GM19463 (cell line): ENCODE data around the gene LMNTD2.
A peak's percentile ranks its signal among the peaks of the same experiment; 100 is the strongest.

ENCODE experiments used
- ATAC-seq: cut with Tn5 transposase; IDR thresholded peaks from one replicate; pipeline ENCODE4 v1.9.1; 2021; ENCODE audit warnings: mild to moderate bottlenecking, moderate library complexity; ENCODE audit not compliant: unreplicated experiment

LMNTD2 gene

DNA sequence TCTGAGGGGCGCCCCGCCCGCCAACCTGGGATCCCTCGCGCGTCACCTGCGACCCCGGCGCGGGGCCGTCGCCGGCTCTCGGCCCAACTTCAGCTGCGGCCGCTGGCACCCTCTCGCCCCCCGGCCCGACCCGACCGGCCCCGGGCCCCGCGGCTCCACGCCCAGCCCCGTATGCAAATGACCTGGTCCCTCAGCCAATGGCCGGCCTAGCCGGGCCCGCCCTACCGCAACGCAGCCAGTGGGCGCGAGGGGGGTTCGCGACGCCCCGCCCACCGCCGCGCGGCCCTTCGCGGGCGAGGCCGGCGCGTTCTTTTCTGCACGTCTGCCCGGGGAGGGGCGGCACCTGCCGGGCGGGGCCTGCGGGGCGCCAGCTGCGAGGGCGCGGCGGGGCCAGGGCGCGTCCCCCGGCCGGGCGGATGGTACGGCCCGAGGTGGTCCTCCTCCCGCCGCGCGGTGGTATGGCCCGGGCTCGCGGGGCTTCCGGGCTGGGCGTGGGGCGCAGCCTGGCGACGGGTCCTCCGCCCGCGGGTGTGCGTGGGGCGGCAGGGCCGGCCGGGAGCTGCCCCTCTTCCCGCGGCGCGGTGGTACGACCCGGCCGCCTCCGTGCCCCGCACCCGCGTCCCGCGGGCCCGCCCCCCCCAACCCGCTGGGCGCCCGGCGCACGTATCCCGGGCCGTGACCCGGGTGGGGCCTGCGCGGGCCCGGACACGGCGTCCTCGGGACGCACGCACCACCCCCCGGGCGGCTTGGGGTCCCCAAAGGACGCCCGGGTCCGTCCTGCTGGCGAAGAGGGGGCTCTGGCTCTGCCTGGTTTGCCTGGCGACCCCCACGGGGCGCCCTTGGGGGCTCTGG lies 8.0 kb upstream of the LMNTD2 start:
- peak; percentile 86 for ATAC-seq

DNA sequence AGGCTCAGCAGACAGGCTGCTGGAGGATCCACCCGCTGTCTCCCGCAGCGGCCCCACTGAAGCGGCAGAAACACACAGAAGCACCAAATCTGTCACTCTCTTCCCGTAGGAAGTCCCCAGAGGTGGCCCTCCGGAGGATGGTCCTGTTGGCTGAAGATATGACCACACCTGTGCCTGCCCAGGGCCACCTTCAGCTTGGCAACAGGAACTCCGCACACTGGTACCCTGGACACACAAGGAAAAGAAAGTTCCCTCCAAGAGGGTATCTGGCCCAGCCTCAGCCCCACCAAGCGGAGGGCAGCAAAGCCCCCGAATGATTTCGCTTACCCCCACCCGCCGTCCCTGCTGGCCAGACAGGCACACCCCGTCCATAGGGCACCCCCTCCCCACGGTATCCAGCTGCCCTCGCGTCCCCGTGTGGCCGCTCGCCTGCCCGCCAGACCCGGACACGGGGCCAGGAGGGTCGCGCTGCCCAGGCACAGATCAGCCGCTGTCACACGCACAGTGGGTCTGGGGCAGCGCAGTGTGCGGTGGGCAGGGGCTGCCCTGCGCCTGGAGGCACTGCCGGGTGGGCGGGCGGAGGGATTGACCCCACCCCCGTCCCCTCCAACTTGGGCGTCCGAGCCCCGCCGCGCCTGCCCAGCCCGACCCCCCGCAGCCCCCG lies 7.2 kb upstream of the LMNTD2 start:
- no peak for ATAC-seq

DNA sequence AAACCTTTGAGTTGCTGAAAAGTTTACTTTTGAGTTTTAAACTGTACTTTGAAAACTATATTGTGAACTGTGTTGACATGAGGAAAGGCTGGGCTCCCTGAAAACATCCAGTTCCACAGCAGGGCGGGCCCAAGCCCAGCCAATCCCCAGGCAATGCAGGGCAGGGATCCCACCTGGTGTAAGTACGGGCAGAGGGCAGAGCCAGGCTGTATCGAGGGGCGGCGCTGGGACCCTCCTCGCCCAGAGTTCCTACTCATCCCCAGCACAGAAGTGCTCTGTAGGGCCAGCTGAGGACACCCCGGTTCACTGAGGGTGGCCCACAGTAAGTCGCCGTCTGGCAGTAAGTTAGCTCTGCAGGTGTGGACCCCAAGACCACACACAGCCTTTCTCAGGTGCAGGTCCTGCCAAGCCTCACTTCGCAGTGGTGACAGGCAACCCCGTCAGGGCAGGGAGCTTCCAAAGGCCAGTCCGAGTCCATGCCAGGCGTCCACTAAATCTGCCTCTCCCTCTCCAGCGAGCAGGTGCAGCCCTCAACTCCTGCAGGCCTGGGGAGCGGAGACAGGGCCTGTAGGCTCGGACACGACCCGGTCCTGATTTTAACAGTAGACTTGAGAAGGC lies 6.6 kb upstream of the LMNTD2 start:
- ATAC-seq: no peak

DNA sequence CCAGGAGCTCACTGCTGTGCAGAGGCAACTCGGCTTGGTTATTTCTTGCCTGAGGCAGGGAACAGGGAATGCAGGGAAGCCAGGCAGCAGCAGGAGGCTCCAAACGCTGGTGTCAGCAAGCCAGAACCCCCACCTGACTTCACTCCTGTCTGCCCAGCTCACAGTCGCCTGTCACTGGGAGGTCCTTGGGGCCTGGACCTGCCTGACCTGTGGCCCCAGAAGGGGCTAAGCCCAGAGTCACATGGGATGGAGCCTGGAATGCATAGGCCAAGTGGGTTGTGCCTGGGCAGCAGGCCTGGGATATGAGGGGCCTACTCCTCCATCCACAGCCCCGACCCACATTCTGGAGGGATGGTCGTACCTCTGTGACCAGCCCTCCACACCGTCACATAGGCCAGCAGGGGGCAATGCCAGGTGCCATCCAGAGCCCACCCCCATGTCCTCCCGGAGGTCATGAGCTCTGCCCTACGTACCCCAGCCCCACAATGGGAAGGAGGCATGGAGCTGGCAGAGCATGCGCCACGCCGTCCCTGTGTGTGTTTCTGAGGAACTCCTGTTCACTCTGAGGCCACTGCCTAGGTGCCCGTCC lies 5.5 kb upstream of the LMNTD2 start:
- ATAC-seq: no peak

DNA sequence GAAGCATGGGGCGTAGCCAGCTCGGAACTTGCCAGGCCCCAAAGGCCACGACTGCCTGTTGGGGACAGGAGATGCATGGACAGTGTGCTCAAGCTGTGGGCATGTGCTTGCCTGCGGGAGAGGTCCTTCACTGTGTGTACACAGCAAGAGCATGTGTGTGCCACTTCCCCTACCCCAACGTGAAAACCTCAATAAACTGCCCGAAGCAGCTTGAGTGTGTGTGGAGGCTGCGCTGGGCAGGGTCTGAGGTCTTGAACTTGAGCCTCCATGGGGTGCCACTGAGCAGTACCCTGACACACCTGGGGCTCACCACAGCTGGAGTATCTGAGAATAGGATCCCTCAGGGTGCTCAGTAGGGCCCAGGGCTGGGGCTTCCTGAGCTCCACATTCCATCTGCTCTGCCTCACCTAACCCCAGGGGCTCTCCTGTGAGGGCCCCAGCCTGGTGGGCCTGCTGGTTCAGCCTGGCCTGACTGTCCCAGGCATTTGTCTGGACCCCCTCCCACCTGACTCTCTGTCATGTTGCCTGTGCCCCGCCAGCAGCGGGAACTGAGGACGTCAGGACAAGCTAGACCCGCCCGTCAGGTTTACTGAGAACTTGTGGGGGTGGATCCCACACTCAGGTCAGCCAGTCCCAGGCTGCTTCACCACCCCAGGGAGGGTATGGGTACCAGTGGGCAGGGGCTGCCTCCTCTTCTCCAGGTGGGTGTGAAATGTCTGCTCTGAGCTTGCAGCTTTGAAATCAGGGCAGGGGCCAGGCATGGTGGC lies 3.5 kb upstream of the LMNTD2 start:
- ATAC-seq: no peak

DNA sequence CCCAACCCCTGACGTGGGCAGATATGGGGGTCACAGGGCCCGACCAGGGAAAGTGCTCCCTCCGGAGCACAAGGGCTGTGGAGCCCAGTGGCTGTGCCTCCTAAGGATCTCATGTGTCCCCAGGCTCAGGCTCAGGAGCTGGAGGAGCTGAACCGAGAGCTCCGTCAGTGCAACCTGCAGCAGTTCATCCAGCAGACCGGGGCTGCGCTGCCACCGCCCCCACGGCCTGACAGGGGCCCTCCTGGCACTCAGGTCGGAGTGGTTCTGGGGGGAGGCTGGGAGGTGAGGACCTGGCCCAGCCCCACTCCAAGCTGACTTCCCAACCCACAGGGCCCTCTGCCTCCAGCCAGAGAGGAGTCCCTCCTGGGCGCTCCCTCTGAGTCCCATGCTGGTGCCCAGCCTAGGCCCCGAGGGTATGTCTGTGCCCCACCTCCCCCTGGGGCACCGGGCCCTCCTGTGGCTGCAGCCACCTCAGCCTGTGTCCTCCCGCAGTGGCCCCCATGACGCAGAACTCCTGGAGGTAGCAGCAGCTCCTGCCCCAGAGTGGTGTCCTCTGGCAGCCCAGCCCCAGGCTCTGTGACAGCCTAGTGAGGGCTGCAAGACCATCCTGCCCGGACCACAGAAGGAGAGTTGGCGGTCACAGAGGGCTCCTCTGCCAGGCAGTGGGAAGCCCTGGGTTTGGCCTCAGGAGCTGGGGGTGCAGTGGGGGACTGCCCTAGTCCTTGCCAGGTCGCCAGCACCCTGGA lies 2.7 kb upstream of the LMNTD2 start:
- ATAC-seq: no peak

DNA sequence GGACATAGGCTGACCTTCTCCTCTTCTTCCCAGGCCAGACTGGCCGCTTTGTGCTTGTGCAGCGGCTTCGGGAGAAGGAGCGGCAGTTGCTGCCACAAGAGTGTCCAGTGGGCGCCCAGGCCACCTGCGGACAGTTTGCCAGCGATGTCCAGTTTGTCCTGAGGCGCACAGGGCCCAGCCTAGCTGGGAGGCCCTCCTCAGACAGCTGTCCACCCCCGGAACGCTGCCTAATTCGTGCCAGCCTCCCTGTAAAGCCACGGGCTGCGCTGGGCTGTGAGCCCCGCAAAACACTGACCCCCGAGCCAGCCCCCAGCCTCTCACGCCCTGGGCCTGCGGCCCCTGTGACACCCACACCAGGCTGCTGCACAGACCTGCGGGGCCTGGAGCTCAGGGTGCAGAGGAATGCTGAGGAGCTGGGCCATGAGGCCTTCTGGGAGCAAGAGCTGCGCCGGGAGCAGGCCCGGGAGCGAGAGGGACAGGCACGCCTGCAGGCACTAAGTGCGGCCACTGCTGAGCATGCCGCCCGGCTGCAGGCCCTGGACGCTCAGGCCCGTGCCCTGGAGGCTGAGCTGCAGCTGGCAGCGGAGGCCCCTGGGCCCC lies 1.6 kb upstream of the LMNTD2 start:
- no peak for ATAC-seq

DNA sequence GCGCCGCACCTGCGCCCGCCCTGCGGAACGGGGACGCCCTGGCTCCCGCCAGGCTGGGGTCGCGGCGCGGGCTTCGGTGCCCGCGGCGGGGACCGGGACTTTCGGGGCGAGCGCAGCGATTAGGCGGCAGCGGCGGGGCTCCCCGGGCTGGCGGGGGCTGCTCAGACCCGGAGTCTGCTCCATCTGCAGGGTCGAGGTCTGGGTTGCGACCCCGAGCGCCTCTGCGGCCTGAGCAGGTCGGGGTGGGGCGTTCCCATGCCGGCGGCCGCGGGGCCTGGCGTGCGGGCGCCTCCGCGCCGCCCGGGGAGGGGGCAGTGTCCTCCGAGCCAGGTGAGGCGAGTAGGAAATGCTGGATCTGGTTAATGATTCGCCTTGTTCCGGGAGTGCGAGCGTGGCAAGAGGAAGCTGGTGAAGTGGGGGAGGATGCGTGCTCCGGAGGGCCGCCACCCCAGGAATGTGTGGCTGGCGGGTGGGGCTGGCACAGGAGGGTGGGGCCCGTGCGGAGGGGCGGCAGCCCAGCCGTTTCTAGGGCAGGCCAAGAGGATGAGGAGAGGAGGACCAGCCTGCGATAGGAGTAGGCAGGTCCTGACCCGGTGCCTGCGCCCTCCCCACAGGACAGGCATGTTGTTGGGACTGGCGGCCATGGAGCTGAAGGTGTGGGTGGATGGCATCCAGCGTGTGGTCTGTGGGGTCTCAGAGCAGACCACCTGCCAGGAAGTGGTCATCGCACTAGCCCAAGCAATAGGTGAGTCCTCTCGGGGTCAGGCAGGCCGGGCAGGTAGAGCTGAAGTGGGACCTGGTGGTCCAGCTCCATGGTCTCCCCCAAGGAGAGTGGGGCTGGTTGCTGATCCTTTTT lies 838 bp upstream of the LMNTD2 start:
- peak; percentile 22 for ATAC-seq

DNA sequence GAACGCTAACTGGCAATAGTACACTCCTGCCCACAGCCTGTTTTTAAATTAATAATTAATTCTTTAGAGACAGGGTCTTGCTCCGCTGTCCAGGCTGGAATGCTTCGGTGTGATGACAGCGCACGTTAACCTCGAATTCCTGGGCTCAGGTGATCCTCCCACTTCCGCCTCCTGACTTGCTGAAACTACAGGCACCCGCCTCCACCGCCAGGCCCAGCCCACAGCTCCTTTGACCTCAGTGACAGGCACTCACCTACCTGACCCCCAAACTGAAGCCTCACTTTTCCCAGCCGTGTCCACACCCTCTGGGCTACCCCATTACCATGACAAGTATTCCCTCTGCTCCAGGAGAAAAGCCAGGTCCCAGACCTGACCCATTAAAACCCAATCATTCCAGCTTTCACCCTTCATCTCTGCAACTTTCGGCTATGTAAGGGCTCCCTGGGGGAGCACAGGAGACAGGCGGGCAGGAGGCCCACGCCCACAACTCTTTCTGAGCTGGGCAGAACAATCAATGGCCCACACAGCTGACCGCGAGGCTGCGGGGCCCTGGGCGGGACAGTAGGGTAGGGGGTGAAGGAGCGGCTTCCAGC lies 730 bp downstream of the LMNTD2 start:
- ATAC-seq: no peak

DNA sequence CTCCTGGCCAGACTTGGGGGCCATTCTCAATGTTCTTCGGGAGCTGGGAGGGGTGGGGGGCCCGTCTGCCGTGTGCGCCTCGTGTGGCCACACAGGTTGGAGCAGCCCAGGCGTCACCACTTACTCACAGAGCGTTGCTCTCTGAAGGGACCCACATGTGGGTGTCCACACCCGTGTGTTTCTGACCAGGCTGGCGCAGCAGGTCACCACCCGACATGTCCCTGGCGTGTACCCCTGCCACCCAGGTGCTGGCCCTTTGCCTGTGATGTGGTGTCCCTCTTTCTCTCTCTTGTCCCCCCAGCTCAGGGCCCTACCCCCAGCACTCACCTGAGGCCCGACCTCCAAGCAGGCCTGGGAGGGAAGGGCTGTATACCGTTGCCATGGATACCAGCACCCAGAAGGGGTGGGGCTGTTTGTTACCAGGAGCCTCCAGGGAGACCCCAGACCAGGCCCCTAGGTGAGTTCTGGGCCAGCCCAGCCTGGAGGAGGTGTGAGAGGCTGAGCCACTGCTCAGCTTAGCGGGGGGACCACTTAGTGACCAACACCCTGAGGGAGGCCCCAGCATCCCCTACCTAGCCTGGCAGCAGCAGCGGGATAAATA lies 1.4 kb downstream of the LMNTD2 start:
- no peak for ATAC-seq

DNA sequence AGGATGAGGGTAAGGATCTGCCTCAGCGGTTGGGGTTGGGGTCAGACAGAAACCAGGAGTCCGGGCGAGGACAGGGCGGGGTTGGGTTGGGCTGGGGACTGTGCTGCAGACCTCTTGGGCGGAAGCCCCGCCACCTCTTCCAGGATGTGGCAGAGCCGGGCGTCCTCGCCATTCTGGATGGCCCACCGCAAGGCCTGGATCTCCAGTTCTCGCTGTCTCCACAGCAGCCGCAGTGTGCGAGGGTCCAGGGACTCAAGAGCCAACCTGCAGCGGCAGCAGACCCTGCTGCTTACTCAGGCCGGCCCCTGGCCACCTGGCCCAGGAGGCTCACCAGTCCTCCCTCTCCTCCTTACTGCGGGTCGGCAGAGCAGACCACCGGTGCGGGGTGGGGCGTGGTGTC lies 2.0 kb downstream of the LMNTD2 start:
- no peak for ATAC-seq

DNA sequence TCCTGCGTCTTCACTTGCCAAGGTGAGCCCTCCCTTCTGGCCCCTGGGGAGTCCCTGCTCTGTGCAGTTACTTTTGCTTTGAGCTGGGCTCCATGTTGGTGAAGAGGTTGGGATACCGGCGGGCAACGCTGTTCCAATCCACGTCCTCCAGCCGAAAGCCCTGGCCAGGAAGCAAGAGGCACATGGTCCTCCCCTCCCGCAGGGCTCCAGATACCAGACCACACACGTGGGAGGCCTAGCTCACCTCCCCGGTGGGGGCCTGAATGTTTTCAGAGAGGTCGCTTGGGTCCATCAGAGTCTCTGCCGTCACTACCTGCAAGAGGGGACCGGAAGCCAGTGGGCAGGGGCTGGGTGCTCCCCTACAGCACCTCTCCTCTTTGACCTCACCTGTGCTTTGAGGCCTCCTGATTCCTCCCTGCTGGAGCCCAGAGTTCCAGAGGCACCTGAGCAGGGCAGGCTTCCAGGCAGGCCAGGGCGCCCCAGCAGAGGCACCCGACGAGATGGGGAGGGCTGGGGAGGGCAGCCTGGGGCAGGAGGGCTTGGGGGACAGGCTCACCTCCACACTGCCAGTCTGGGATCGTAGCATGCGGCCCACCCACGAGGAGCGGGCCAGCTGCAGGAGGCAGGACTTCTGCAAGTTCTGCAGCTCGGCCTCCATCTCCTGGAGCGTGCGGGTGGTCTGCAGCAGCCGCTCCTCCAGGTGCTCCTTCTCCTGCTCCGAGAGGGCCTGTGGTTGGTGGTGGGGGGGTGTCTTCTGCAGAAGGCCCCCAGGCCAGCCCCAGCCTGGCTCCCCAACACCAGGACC lies 3.0 kb downstream of the LMNTD2 start:
- ATAC-seq: no peak

DNA sequence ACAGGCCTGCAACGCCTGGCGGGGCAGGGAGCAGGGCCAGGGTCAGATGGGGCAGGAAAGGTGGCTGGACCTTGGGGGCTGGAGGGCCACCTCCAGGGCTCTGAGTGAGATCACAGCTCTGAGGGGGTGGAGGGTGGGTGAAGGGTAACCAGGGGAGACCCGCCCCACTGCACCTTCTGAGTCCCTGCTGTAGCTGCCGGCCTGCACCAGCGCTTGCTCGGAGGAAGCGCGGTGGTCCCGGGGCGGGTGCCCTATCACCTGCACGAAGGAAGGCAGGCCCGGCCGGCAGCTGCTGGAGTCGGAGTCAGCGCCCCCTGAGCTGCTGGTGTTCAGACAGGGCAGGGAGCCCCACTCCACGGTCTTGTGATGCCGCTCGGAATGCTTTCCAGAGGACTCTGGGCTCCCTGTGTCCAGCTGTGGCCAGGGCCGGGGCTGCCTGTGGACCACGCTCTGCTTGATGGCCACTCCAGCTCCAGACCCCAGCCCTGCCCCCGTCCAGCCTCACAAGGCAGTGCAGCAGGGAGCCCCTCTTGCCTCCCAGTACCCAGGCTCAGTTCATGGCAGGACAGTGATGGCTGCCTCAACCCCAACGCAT lies 3.8 kb downstream of the LMNTD2 start:
- ATAC-seq: no peak

DNA sequence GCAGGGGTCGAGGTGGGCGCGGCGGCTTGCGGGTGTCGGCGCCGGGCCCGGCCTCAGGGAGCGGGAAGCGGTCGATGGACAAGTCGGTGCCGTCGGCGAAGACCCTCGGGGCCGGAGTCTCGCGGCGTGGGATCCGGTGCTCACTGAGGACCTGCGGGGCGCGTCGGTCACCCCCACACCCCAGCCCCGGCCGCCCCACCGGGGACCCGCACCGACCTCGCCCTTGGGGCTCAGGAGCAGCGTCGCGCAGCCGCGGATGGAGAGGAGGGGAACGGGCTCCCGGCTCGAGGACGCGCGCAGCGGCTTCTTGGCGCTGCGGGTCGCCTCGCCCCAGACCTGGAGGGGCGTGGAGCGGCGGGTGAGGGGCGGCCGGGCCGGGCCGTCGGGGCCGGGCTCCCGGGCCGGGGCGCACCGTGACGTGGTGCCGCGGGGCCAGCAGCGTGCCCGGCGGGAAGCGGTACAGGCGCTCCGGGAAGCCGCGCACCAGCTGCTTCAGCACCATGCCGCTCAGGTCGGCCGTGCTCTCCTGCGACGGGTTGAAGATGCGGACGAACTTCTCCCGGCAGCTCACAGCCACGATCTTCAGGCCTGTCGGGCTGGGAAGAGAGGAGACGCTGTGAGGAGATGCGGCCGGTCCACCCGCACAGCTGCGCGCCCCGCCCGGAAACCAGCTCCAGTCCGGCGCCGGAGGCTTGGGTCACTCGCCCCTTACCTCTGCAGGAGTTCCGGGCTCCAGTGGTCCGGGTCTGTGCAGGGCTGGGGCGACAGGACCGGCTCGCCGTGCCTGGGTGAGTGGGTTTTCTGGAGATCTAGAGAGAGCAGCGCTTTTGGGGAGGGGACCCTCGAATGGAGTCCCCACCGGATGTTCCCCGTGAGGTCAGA lies 4.5 kb downstream of the LMNTD2 start:
- no peak for ATAC-seq

DNA sequence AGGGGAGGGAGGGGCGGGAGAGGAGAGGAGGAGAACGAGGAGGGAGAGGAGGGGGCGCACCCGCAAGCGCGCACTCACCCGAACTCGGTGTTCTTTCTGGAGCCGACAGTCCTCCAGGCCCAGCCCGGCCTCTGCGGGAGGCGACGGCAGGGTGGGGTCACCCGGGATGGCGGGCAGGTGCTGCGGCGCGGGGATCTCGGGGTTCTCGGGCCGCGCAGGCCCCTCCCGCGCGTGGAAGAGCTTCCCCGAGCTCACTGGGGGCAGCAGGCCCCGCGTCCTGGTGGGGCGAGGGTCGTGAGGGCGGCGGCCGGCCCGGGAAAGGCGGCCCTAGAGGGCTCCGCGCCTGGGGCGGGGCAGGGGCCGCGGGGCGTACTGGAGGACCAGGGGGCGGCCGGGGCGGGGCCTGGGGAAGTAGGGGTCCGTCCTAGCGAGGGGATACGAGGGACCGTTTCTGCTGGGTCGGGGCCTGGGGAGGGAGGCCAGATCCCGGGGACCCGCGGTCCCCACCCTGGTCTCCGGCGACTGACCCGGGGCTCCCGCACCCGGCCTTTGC lies 5.2 kb downstream of the LMNTD2 start:
- no peak for ATAC-seq
